SU-DHL-6 (cell line): ENCODE measurements around the gene ANKIB1.

Experiments
- H2AFZ ChIP-seq: fragments of 200-600 bp; sonication (generic); 2 replicates; pipeline ENCODE4 v1.6.1; 2014; ENCODE audit warnings: low read depth, mild to moderate bottlenecking, moderate library complexity, mixed read lengths, antibody characterized with exemption, low read length; ENCODE audit not compliant: severe bottlenecking
- H3F3A ChIP-seq: fragments of 200-600 bp; shearing (Covaris generic); 2 replicates; pipeline ENCODE4 v1.6.0; 2016; ENCODE audit warnings: antibody characterized with exemption, mild to moderate bottlenecking; ENCODE audit not compliant: insufficient read depth
- H3K27ac ChIP-seq: fragments of 200-600 bp; sonication (generic); 2 replicates; pipeline ENCODE4 v1.5.1; 2016; ENCODE audit warnings: low read depth, mild to moderate bottlenecking, low read length, moderate library complexity, mixed read lengths
- H3K27me3 ChIP-seq: fragments of 200-600 bp; sonication (generic), shearing (Covaris generic); 2 replicates; pipeline ENCODE4 v1.6.0; 2014; ENCODE audit warnings: mild to moderate bottlenecking, low read length
- H3K36me3 ChIP-seq: fragments of 200-600 bp; sonication (generic); 2 replicates; pipeline ENCODE4 v1.6.1; 2014; ENCODE audit warnings: mild to moderate bottlenecking, low read length, mixed read lengths
- H3K4me2 ChIP-seq: fragments of 300-600, 200-600 bp; shearing (Covaris generic), sonication (generic); 2 replicates; pipeline ENCODE4 v1.6.0; 2014; ENCODE audit warnings: low read length, low read depth, mild to moderate bottlenecking; ENCODE audit not compliant: poor library complexity, severe bottlenecking
- H3K4me3 ChIP-seq: fragments of 200-600 bp; sonication (generic); 2 replicates; pipeline ENCODE4 v1.5.1; 2014; ENCODE audit warnings: antibody characterized with exemption, low read length, mild to moderate bottlenecking, mixed read lengths; ENCODE audit not compliant: insufficient read depth, poor library complexity, severe bottlenecking
- H3K79me2 ChIP-seq: fragments of 200-600 bp; sonication (generic); 2 replicates; pipeline ENCODE4 v1.6.1; 2014; ENCODE audit warnings: mild to moderate bottlenecking, low read length, moderate library complexity; ENCODE audit not compliant: insufficient read depth
- H3K9ac ChIP-seq: fragments of 200-600 bp; sonication (generic); 2 replicates; pipeline ENCODE4 v1.7.0; 2014; ENCODE audit warnings: mild to moderate bottlenecking, low read length
- H3K9me2 ChIP-seq: fragments of 200-600 bp; sonication (generic); replicated peaks from 2 replicates; pipeline ENCODE4 v1.6.1; 2014; ENCODE audit warnings: low read length; ENCODE audit not compliant: insufficient read depth
- H3K9me3 ChIP-seq: fragments of 200-600 bp; sonication (generic); 2 replicates; pipeline ENCODE4 v1.6.1; 2014; ENCODE audit warnings: low read length, mixed read lengths; ENCODE audit not compliant: insufficient read depth
- H4K20me1 ChIP-seq: fragments of 200-600 bp; sonication (generic); 2 replicates; pipeline ENCODE4 v1.6.1; 2014; ENCODE audit warnings: low read depth, mild to moderate bottlenecking, antibody characterized with exemption, low read length, moderate library complexity, mixed read lengths
- CTCF ChIP-seq: fragments of 200-600 bp; sonication (generic); IDR thresholded peaks from one replicate; pipeline ENCODE4 v1.5.1; 2017; ENCODE audit warnings: antibody characterized with exemption, mild to moderate bottlenecking, low read length, moderate library complexity; ENCODE audit not compliant: insufficient read depth, poor library complexity, severe bottlenecking
- EZH2phosphoT487 ChIP-seq: fragments of 200-600 bp; sonication (generic), shearing (Covaris generic); conservative IDR thresholded peaks from 2 replicates; pipeline ENCODE4 v1.6.1; 2018; ENCODE audit warnings: mild to moderate bottlenecking, antibody characterized with exemption, low read length, moderate library complexity, mixed read lengths

ANKIB1 gene

GRCh38 chr7:92304406-92304893 lies 58.7 kb downstream of the ANKIB1 start:
- no peak overlapping the region for H3K4me2 ChIP-seq
- no peaks in the 10 kb centered on the region for H3K9me3 ChIP-seq
- H3K27me3 ChIP-seq: no peaks in the 10 kb centered on the region
- no peak overlapping the region for H3K9ac ChIP-seq
- H4K20me1 ChIP-seq: no peaks in the 10 kb centered on the region
- no peak overlapping the region for H3K27ac ChIP-seq
- H3F3A ChIP-seq: 0 out of 2 replicates have a peak, but pooled peaks cover 6% of the 10 kb centered on the region
- peaks cover 25% of the 10 kb centered on the region for H3K36me3 ChIP-seq
- no peak overlapping the region for H3K4me3 ChIP-seq
- no peaks in the 10 kb centered on the region for H3K9me2 ChIP-seq
- no peak overlapping the region for H2AFZ ChIP-seq
- TF ChIP-seq EZH2phosphoT487 (no peak), CTCF (no peak)
- H3K79me2 ChIP-seq: no peaks in the 10 kb centered on the region

- Histone ChIP-seq H3K79me2 (no peaks in the 10 kb centered on the region), H3F3A (0 out of 2 replicates have a peak, but pooled peaks cover 6% of the 10 kb centered on the region), H3K36me3 (peaks cover 25% of the 10 kb centered on the region; the same call in 1 of the 2 replicates), H3K9me2 (no peaks in the 10 kb centered on the region), H3K27ac (no peak overlapping the region), H3K9ac (no peak overlapping the region), H3K4me2 (no peak overlapping the region), H3K4me3 (no peak overlapping the region), H3K27me3 (no peaks in the 10 kb centered on the region), H3K9me3 (no peaks in the 10 kb centered on the region), H4K20me1 (no peaks in the 10 kb centered on the region), H2AFZ (no peak overlapping the region)
- TF ChIP-seq CTCF (no peak), EZH2phosphoT487 (no peak)
Observed at GRCh38 chr7:92306153-92306552, 60.4 kb downstream of the ANKIB1 start.

GRCh38 chr7:92313055-92313454 lies 67.3 kb downstream of the ANKIB1 start:
- no peaks in the 10 kb centered on the region for H3F3A ChIP-seq
- H3K4me3 ChIP-seq: no peak overlapping the region
- peaks cover 14% of the 10 kb centered on the region; the same call in 1 of the 2 replicates for H3K36me3 ChIP-seq
- no peak for TF ChIP-seq CTCF
- no peak for TF ChIP-seq EZH2phosphoT487
- H3K4me2 ChIP-seq: no peak overlapping the region
- H3K9me3 ChIP-seq: no peaks in the 10 kb centered on the region
- H3K27me3 ChIP-seq: no peaks in the 10 kb centered on the region
- no peaks in the 10 kb centered on the region for H3K9me2 ChIP-seq
- H2AFZ ChIP-seq: no peak overlapping the region
- H3K9ac ChIP-seq: no peak overlapping the region
- H3K79me2 ChIP-seq: no peaks in the 10 kb centered on the region
- no peak overlapping the region for H3K27ac ChIP-seq
- no peaks in the 10 kb centered on the region for H4K20me1 ChIP-seq
